Endothelial cell of umbilical vein (primary cell): ENCODE measurements around the gene ANKRD33B.

Experiments
- POLR2A ChIP-seq: IDR thresholded peaks from 2 replicates; pipeline ENCODE4 v1.6.1; 2012; ENCODE audit warnings: low read depth, mild to moderate bottlenecking, control low read depth, low read length
- TF ChIP-seq, protein P1 (sequence below), 2 donors: IDR thresholded peaks; 1 replicate in 1 of 2; 2 replicates in 1 of 2; pipeline ENCODE4 v1.5.1; 2011; ENCODE audit warnings: low read length in 2 of 2, mild to moderate bottlenecking in 2 of 2, moderate library complexity in 2 of 2, control low read depth in 1 of 2, inconsistent platforms in 1 of 2, low read depth in 1 of 2; ENCODE audit not compliant: insufficient read depth in 1 of 2; ENCODE audit errors: extremely low read depth in 1 of 2

DNA sequence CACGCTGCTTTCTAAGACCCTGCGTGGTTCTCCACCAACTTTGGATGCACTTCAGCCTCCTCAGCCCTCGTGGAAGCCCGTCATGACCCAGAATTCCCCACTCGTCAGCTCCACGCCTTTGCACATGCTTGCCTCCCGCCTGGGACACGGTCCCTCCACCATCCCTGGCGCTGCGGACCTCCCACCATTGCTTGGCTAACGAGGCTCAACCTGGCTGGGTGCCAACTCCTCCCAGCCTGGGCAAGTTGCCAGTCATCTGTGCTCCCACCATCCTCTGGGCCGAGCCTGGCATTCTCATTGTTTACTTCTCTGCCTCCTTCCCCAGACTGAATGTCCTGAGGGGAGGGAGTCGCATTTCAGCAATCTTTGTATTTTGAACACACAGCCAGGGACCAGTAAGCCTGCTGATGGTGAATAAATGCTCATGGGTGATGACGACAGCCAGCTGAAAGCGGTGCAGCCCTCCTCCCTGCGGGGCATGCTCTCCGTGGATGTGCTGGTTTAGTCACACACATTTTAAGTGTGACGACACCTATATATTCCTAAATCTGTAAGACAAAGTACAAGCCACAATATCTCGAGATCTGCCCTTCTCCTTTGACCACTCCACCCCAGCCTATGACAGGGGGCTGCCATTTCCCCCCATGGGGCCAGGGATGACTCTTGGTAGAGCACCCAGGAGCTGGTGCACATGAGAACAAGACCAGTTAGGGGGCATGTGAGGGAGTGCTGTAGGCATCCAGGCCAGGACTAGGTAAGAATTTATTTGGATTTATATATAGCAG is 37.6 kb downstream of the ANKRD33B start:
- TF ChIP-seq, protein P1, sequence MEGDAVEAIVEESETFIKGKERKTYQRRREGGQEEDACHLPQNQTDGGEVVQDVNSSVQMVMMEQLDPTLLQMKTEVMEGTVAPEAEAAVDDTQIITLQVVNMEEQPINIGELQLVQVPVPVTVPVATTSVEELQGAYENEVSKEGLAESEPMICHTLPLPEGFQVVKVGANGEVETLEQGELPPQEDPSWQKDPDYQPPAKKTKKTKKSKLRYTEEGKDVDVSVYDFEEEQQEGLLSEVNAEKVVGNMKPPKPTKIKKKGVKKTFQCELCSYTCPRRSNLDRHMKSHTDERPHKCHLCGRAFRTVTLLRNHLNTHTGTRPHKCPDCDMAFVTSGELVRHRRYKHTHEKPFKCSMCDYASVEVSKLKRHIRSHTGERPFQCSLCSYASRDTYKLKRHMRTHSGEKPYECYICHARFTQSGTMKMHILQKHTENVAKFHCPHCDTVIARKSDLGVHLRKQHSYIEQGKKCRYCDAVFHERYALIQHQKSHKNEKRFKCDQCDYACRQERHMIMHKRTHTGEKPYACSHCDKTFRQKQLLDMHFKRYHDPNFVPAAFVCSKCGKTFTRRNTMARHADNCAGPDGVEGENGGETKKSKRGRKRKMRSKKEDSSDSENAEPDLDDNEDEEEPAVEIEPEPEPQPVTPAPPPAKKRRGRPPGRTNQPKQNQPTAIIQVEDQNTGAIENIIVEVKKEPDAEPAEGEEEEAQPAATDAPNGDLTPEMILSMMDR (IDR thresholded peaks at IDR 0.05; ENCODE audit: extremely low read depth in 1 of 2, insufficient read depth in 1 of 2, low read depth in 1 of 2, low read length in 2 of 2), result no peak
- TF ChIP-seq POLR2A, result no peak
